ENCODE measurements around the gene KIAA0513.
"Not testable (repeated sequence)": the region's sequence is repeated elsewhere in the genome, so short reads cannot be mapped to it uniquely, and the experiment has no call there.

Gene KIAA0513

GRCh38 chr16:85029408-85029784, 1.8 kb downstream of the KIAA0513 start:
- 3 to 10% methylated on average over 2 to 3 of the region's 4 CpGs for WGBS, 2 experiments (ENCODE audit: insufficient coverage in 2 of 2)
- no peaks in the 10 kb centered on the region for H3K9me3 ChIP-seq (ENCODE audit: control insufficient read depth, low read length)
- H3K4me3 ChIP-seq (ENCODE audit: extremely low read depth, insufficient read depth, low read length, poor library complexity, severe bottlenecking), result no peak overlapping the region
- peaks cover 21% of the 10 kb centered on the region for H3K4me1 ChIP-seq (ENCODE audit: control insufficient read depth, insufficient read depth, low read length, poor library complexity, severe bottlenecking)
- no peak overlapping the region for H3K27ac ChIP-seq (ENCODE audit: low read depth, low read length, severe bottlenecking)
- no peaks in the 10 kb centered on the region for H3K36me3 ChIP-seq (ENCODE audit: control insufficient read depth, insufficient read depth, low read length)

- Histone ChIP-seq H3K4me3 (ENCODE audit: extremely low read depth, insufficient read depth, low read length, poor library complexity, severe bottlenecking) (no peak overlapping the region), H3K36me3 (ENCODE audit: control insufficient read depth, insufficient read depth, low read length) (no peaks in the 10 kb centered on the region), H3K4me1 (ENCODE audit: control insufficient read depth, insufficient read depth, low read length, poor library complexity, severe bottlenecking) (peaks cover 21% of the 10 kb centered on the region), H3K9me3 (ENCODE audit: control insufficient read depth, low read length) (no peaks in the 10 kb centered on the region), H3K27ac (ENCODE audit: low read depth, low read length, severe bottlenecking) (no peak overlapping the region)
- WGBS, 2 experiments (ENCODE audit: insufficient coverage in 2 of 2), result 76% methylated on average over 12 to 13 of the region's 16 CpGs
Measured at GRCh38 chr16:85029981-85030401, 2.4 kb downstream of the KIAA0513 start.

- WGBS, 2 experiments (ENCODE audit: insufficient coverage in 2 of 2), result 90% methylated on average over 5 of the region's 5 CpGs
- Histone ChIP-seq H3K36me3 (ENCODE audit: control insufficient read depth, insufficient read depth, low read length) (no peaks in the 10 kb centered on the region), H3K9me3 (ENCODE audit: control insufficient read depth, low read length) (no peaks in the 10 kb centered on the region), H3K4me1 (ENCODE audit: control insufficient read depth, insufficient read depth, low read length, poor library complexity, severe bottlenecking) (peaks cover 21% of the 10 kb centered on the region), H3K27ac (ENCODE audit: low read depth, low read length, severe bottlenecking) (no peak overlapping the region), H3K4me3 (ENCODE audit: extremely low read depth, insufficient read depth, low read length, poor library complexity, severe bottlenecking) (no peak overlapping the region)
Measured at GRCh38 chr16:85031451-85031850, 3.9 kb downstream of the KIAA0513 start.

- H3K4me3 ChIP-seq (ENCODE audit: extremely low read depth, insufficient read depth, low read length, poor library complexity, severe bottlenecking); H3K27ac ChIP-seq (ENCODE audit: low read depth, low read length, severe bottlenecking); H3K36me3 ChIP-seq (ENCODE audit: control insufficient read depth, insufficient read depth, low read length); H3K9me3 ChIP-seq (ENCODE audit: control insufficient read depth, low read length): not testable (repeated sequence)
- 92 to 93% methylated on average over 2 of the region's 4 CpGs for WGBS, 2 experiments (ENCODE audit: insufficient coverage in 2 of 2)
- peaks cover 23% of the 10 kb centered on the region for H3K4me1 ChIP-seq (ENCODE audit: control insufficient read depth, insufficient read depth, low read length, poor library complexity, severe bottlenecking)
Measured at GRCh38 chr16:85032187-85032586, 4.6 kb downstream of the KIAA0513 start.

GRCh38 chr16:85033171-85033570, 5.6 kb downstream of the KIAA0513 start:
- no peaks in the 10 kb centered on the region for H3K36me3 ChIP-seq (ENCODE audit: control insufficient read depth, insufficient read depth, low read length)
- no peak overlapping the region for H3K4me3 ChIP-seq (ENCODE audit: extremely low read depth, insufficient read depth, low read length, poor library complexity, severe bottlenecking)
- no peaks in the 10 kb centered on the region for H3K9me3 ChIP-seq (ENCODE audit: control insufficient read depth, low read length)
- WGBS, 2 experiments (ENCODE audit: insufficient coverage in 2 of 2), result 58 to 63% methylated on average over 14 to 16 of the region's 17 CpGs
- H3K27ac ChIP-seq (ENCODE audit: low read depth, low read length, severe bottlenecking), result no peak overlapping the region
- H3K4me1 ChIP-seq (ENCODE audit: control insufficient read depth, insufficient read depth, low read length, poor library complexity, severe bottlenecking), result peaks cover 23% of the 10 kb centered on the region

- WGBS, 2 experiments (ENCODE audit: insufficient coverage in 2 of 2), result 88 to 90% methylated on average over 13 to 18 of the region's 18 CpGs
- Histone ChIP-seq H3K4me3 (ENCODE audit: extremely low read depth, insufficient read depth, low read length, poor library complexity, severe bottlenecking) (no peak overlapping the region), H3K9me3 (ENCODE audit: control insufficient read depth, low read length) (no peaks in the 10 kb centered on the region), H3K4me1 (ENCODE audit: control insufficient read depth, insufficient read depth, low read length, poor library complexity, severe bottlenecking) (peaks cover 6% of the 10 kb centered on the region), H3K27ac (ENCODE audit: low read depth, low read length, severe bottlenecking) (no peak overlapping the region), H3K36me3 (ENCODE audit: control insufficient read depth, insufficient read depth, low read length) (no peaks in the 10 kb centered on the region)
Measured at GRCh38 chr16:85034591-85035433, 7.2 kb downstream of the KIAA0513 start.

GRCh38 chr16:85036236-85037049, 8.8 kb downstream of the KIAA0513 start:
- H3K9me3 ChIP-seq (ENCODE audit: control insufficient read depth, low read length), result no peaks in the 10 kb centered on the region
- 93 to 94% methylated on average over 13 to 14 of the region's 15 CpGs for WGBS, 2 experiments (ENCODE audit: insufficient coverage in 2 of 2)
- no peaks in the 10 kb centered on the region for H3K36me3 ChIP-seq (ENCODE audit: control insufficient read depth, insufficient read depth, low read length)
- H3K27ac ChIP-seq (ENCODE audit: low read depth, low read length, severe bottlenecking), result no peak overlapping the region
- no peak overlapping the region for H3K4me3 ChIP-seq (ENCODE audit: extremely low read depth, insufficient read depth, low read length, poor library complexity, severe bottlenecking)
- H3K4me1 ChIP-seq (ENCODE audit: control insufficient read depth, insufficient read depth, low read length, poor library complexity, severe bottlenecking), result peaks cover 4% of the 10 kb centered on the region

GRCh38 chr16:85037050-85037410, 9.4 kb downstream of the KIAA0513 start:
- Histone ChIP-seq H3K4me3 (ENCODE audit: extremely low read depth, insufficient read depth, low read length, poor library complexity, severe bottlenecking) (no peak overlapping the region), H3K9me3 (ENCODE audit: control insufficient read depth, low read length) (no peaks in the 10 kb centered on the region), H3K27ac (ENCODE audit: low read depth, low read length, severe bottlenecking) (no peak overlapping the region), H3K4me1 (ENCODE audit: control insufficient read depth, insufficient read depth, low read length, poor library complexity, severe bottlenecking) (peaks cover 4% of the 10 kb centered on the region), H3K36me3 (ENCODE audit: control insufficient read depth, insufficient read depth, low read length) (no peaks in the 10 kb centered on the region)
- 93 to 97% methylated on average over 7 of the region's 7 CpGs for WGBS, 2 experiments (ENCODE audit: insufficient coverage in 2 of 2)

GRCh38 chr16:85037721-85038120, 10.1 kb downstream of the KIAA0513 start:
- Histone ChIP-seq H3K27ac (ENCODE audit: low read depth, low read length, severe bottlenecking) (no peak overlapping the region), H3K9me3 (ENCODE audit: control insufficient read depth, low read length) (no peaks in the 10 kb centered on the region), H3K4me1 (ENCODE audit: control insufficient read depth, insufficient read depth, low read length, poor library complexity, severe bottlenecking) (peaks cover 8% of the 10 kb centered on the region), H3K36me3 (ENCODE audit: control insufficient read depth, insufficient read depth, low read length) (no peaks in the 10 kb centered on the region), H3K4me3 (ENCODE audit: extremely low read depth, insufficient read depth, low read length, poor library complexity, severe bottlenecking) (no peak overlapping the region)
- 84 to 92% methylated on average over 3 to 4 of the region's 5 CpGs for WGBS, 2 experiments (ENCODE audit: insufficient coverage in 2 of 2)

GRCh38 chr16:85040685-85041084, 13.1 kb downstream of the KIAA0513 start:
- 95 to 97% methylated on average over 5 to 6 of the region's 6 CpGs for WGBS, 2 experiments (ENCODE audit: insufficient coverage in 2 of 2)
- Histone ChIP-seq H3K36me3 (ENCODE audit: control insufficient read depth, insufficient read depth, low read length) (no peaks in the 10 kb centered on the region), H3K27ac (ENCODE audit: low read depth, low read length, severe bottlenecking) (no peak overlapping the region), H3K4me1 (ENCODE audit: control insufficient read depth, insufficient read depth, low read length, poor library complexity, severe bottlenecking) (peaks cover 8% of the 10 kb centered on the region), H3K4me3 (ENCODE audit: extremely low read depth, insufficient read depth, low read length, poor library complexity, severe bottlenecking) (no peak overlapping the region), H3K9me3 (ENCODE audit: control insufficient read depth, low read length) (no peaks in the 10 kb centered on the region)

Data from mesodermal cell (in vitro differentiated cells).